Activated naive CD4-positive, alpha-beta T cell treated with anti-CD3 and anti-CD28 coated beads, Interleukin-2, amount 50 U/mL, for 72 hours (primary cell): Measurements from ENCODE around the gene TPRG1L. TPM values are rescaled to one million over a fixed set of nuclear protein-coding genes. Genes with fewer than 3 reads are reported as not detected.
A peak's percentile ranks its signal among the peaks of the same experiment; 100 is the strongest.

ENCODE experiments used
- ATAC-seq, 2 donors: fragments of 150-1000 bp; cut with Tn5 transposase; 2 replicates each; pipeline ENCODE4 v1.10.0; 2021; ENCODE audit warnings: mild to moderate bottlenecking in 2 of 2, moderate library complexity in 2 of 2
- DNase-seq, 2 donors: peaks; one replicate each; pipeline ENCODE4 v3.0.0; 2021 to 2022; ENCODE audit warnings: low spot score in 2 of 2
- H3K27ac Mint-ChIP-seq, 2 donors: one replicate each; pipeline ENCODE4 v1.8.0; 2022; ENCODE audit warnings: mild to moderate bottlenecking in 2 of 2, mixed read lengths in 2 of 2
- H3K36me3 Mint-ChIP-seq, 2 donors: one replicate each; pipeline ENCODE4 v1.8.0; 2022; ENCODE audit warnings: mixed read lengths in 2 of 2
- H3K9me3 Mint-ChIP-seq, 2 donors: one replicate each; pipeline ENCODE4 v1.8.0; 2022; ENCODE audit warnings: mixed read lengths in 2 of 2
- total RNA-seq, 2 donors: library from RNA; stranded (reverse); gene quantifications; one replicate each; pipeline ENCODE4 v1.2.3, GENCODE V29; 2022

Gene TPRG1L
- total RNA-seq, 2 donors from 2014 or later = 6.0 to 10.0 TPM

DNA sequence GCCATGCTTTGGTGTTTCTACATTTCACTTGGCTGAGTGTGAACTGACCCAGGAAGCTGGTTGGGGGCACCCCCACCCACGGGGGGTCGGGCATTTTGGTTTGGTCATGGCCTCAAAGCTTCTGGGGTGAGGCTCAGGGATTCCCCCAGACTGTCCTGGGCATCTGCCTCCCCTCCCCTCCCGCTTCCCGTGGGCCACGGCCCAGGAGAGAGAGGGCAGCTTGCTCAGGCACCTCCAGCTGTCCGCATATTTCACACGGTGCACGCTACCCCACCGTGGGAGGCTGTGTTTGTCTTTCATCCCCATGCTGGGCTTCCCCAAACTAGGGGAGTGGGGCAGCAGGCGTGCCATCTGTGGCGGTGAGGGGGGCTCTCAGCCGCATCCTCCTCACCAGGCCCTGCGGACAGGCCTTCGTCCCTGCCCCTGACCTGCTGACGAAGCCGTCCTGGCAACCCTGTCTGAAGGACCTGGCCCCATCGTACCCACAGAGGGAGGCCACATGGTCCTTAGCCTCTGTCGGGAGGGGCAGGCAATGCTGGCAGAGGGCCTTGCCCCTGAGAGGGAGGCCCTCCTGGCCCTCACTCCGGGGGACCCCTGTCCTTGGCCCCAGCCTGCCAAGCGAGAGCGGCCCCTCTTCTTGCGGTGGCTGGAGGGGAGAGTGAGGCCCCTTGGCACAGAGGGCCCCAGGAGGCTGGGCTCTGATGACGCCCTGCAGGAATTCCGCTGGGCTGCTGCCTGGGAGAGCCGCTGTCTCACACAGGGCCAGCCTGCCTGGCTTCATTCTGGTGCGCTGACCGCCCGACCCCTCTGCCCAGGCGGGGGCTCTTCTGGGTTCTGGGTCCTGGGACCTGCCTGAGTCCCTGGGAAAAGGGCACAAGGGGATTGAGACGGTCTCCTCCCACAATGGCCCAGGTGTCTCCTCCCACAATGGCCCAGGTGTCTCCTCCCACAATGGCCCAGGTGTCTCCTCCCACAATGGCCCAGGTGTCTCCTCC, 49.6 kb downstream of the TPRG1L start:
- ATAC-seq (no peak), DNase-seq (no peak)
- Mint-ChIP-seq H3K36me3 (no peaks in the 10 kb centered on the region), H3K27ac (no peak overlapping the region), H3K9me3 (no peaks in the 10 kb centered on the region)

DNA sequence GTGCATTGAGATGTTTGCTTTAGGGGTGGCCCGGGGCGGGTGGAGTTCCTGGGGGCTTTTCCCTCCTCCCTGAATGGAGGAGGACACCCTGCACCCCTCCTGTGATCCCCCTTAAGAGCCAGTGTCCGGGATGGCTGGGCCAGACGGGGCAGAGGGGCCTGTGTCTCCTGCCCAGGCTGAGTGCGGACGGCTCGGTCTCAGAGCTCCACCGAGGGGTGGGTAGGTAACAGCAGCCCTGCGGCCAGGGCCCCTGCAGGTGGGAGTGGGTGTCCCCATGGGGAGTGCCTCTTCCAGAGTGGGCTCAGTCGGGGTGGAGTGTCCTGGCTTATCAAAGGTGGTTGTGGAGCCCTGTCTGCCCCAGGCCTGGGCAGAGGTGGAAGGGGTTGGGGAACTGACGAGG, 50.6 kb downstream of the TPRG1L start:
- DNase-seq = no peak
- H3K27ac Mint-ChIP-seq = no peak overlapping the region
- no peaks in the 10 kb centered on the region for H3K36me3 Mint-ChIP-seq
- ATAC-seq = no peak
- no peaks in the 10 kb centered on the region for H3K9me3 Mint-ChIP-seq

DNA sequence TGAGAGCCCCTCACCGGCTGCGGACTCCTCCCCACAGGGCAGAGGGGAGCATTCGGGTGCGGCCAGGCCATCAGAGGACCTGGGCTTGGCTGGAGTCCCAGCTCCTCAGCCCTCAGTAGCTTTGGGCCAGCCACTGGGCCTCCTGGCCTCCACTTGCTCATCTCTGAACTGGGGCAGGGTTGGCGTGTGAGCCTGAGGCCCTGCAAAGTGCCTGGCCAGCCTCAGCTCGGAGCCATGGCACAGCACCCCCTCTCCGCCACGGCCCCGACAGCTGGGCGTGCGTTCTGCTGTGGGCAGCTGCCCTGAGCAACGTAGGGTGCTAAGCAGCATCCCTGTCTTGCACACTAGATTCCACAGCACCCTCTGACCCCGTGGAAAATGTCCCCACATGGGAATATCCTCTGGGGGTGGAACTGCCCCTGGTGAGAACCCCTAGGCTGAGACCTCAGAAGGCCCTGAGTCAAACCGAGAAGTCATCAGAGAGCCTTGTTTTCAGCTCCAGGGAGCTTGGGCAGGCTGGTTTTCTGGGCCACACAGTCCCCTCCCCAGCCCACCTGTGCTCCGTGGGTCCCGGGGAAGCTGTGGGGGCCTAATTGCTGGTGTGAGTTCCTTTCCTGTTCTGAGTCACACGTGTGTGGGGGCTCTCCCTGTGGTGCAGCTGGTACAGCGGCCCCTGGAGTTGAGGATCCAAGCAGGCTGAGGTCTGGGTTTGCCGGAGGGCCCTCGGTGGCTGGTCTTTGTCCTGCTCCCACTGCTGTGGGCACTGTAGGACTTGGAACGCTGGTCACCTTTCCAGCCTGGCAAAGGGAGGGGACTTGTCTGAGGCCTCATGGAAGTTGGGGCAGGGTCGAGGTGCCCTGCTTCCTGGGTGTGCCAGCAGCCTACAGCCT, 52.0 kb downstream of the TPRG1L start:
- H3K9me3 Mint-ChIP-seq = no peaks in the 10 kb centered on the region
- H3K27ac Mint-ChIP-seq = no peak overlapping the region
- no peak for DNase-seq
- no peaks in the 10 kb centered on the region for H3K36me3 Mint-ChIP-seq
- peak; percentile 55 to 70 for ATAC-seq

DNA sequence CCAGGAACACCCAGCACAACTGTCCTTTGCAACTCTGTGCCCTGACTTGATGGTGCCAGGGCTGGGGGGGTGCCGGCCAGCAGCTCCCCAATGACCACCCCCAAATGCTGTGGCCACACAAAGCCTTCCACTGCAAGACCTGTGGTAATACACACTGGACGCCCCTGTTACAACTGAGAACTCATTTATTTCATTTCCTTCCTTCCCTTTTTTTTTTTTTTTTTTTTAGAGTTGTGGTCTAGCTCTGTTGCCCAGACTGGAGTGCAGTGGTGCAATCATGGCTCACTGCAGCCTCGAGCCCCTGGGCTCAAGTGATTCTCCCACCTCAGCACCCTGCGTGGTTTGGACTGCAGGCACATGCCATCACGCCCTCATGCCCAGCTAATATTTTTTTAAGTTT, 52.7 kb downstream of the TPRG1L start:
- H3K9me3 Mint-ChIP-seq = no peaks in the 10 kb centered on the region
- no peak overlapping the region for H3K27ac Mint-ChIP-seq
- ATAC-seq = no peak

DNA sequence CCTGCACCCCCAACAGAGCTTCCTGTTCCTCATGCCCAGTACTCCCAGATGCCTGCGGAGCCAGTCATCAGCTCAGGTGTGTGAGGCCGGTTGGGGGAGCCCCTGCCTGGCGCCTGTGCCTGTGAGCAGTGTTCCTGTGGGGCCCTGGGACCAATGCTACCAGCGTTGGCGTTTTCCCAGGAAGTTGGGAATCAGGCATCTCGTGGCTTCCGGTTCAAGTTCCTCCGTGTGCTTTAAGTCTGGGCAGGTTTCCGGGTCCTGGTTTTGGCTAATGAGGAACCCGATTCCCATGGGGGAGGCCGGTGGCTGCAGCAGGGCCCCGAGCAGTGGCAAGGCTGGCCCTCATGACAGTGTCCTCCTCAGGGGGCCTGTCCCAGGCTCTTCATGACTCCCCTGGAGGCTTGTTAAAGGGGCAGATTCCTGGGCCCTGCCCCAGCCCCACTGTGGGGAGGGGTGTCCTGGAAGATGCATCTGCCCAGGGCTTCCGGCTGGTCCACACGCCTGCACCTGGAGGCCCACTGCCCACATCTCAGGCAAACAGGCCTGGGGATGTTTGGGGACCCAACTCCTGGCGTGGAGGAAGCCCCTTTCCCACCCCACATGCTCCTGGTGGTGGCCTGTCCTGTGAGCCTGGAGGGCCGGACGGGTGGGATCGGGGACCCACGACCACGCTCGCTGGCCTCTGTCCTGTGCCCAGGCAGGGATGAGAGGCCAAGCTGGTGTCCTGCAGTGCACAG, 53.7 kb downstream of the TPRG1L start:
- Mint-ChIP-seq H3K9me3 (no peaks in the 10 kb centered on the region), H3K36me3 (no peaks in the 10 kb centered on the region), H3K27ac (peak overlapping the region in 1 of 2 donors; percentile 0)
- DNase-seq (no peak), ATAC-seq (no peak)

More for the DNA sequence above, 52.7 kb downstream of the TPRG1L start:
- H3K36me3 Mint-ChIP-seq = no peaks in the 10 kb centered on the region
- DNase-seq = no peak

- peak overlapping the region in 1 of 2 donors; percentile 0 for H3K27ac Mint-ChIP-seq
- DNase-seq = no peak
- no peaks in the 10 kb centered on the region for H3K9me3 Mint-ChIP-seq
- H3K36me3 Mint-ChIP-seq = no peaks in the 10 kb centered on the region
- ATAC-seq = no peak
Measured at GRCh38 chr1:3679098-3679555, 54.3 kb downstream of the TPRG1L start.

Other genes with a start within 250 kb of the TPRG1L start
- under 1 TPM in 1 of 2 donors, not detected in 1; 0.46 TPM for gene ARHGEF16, start 170.3 kb upstream of the TPRG1L start, total RNA-seq
- 1 to 10 TPM; 4.6 to 7.6 TPM for gene MEGF6, start 13.5 kb upstream of the TPRG1L start, total RNA-seq
- gene WRAP73, start 25.1 kb downstream of the TPRG1L start, total RNA-seq = 10 to 100 TPM; 26.5 to 38.6 TPM
- under 1 TPM; 0.30 to 0.39 TPM for gene TP73, start 27.5 kb downstream of the TPRG1L start, total RNA-seq
- gene CCDC27, start 127.4 kb downstream of the TPRG1L start, total RNA-seq = not detected
- 1 to 10 TPM; 1.0 to 2.7 TPM for gene SMIM1, start 147.7 kb downstream of the TPRG1L start, total RNA-seq
- 10 to 100 TPM; 26.8 to 33.9 TPM for gene LRRC47, start 171.5 kb downstream of the TPRG1L start, total RNA-seq
- gene CEP104, start 232.2 kb downstream of the TPRG1L start, total RNA-seq = 10 to 100 TPM; 26.9 to 28.3 TPM
- 10 to 100 TPM; 12.0 TPM for gene DFFB, start 232.5 kb downstream of the TPRG1L start, total RNA-seq